NCI-H226 (cell line): ENCODE measurements around the gene SAMD14.

Source experiments
- DNase-seq: peaks from one replicate; pipeline ENCODE4 v3.0.0-alpha.2; 2015

The SAMD14 gene

DNA sequence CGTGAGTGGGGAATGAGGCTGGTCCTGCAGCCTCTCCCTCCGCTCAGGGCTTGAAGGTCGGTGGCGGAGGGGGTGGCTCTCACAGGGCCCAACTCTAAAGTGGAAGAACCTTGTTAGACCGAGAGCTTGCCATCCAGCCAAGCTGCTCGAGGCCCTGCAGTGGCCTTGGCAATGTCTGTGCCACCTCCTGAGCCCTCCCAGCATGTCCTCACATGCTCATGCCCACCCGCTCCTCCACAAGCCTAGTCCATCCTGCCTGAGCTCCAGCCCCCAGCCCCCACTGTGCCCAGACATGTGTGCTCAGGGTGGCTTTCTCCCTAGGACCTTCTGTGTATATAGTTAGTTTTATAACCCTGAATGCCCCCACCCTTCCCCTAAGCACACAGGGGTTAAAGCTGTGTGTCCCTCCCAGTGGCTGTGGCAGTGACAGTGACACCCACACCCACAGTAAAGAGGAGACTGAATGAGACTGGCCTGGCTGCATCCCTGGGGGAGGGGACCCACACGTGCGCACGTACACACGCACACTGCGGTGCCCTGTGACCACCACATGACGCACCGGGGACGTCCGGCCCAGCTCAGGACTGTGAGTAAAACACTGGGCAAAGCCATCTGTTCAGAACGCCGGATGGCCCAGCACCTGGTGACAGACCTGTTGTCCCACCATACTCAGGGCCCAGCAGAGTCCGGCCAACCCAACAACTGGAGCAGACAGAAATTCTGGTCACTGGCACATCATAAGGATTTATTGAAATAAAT, 19.2 kb downstream of the SAMD14 start:
- DNase-seq, result no peak

DNA sequence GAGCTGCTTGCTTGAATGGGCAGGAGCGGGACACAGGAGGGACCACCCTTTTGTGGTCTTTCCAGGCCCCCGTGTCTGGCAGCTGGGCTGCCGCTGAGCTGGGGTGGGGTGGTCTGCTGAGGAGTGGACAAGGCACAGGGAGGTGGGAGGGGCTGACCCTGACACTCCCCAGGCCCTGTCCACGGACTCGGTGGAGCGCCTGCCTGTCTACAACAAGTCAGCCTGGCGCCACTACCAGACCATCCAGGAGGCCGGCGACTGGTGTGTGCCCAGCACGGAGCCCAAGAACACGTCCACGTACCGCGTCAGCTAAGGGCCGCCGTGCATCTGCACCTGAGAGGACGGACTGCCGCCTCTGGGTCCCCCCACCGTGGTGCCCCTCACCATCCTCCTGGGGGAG, 20.2 kb downstream of the SAMD14 start:
- no peak for DNase-seq

DNA sequence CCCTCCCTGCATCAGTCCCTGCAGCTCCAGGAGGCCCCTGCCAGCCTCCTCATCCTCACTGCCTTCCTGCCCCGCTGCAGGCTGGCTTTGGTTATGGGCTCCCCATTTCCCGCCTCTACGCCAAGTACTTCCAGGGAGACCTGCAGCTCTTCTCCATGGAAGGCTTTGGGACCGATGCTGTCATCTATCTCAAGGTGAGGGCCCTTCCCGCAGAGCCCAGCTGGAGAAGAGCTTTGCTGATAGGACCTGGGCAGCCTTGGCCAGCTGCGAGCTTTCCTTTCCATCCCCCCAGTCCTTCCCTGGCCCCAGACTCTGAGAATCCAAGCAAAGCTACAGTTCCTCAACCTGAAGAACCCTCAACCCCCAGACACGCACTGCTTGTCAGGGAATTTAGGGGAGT, 20.8 kb downstream of the SAMD14 start:
- no peak for DNase-seq

DNA sequence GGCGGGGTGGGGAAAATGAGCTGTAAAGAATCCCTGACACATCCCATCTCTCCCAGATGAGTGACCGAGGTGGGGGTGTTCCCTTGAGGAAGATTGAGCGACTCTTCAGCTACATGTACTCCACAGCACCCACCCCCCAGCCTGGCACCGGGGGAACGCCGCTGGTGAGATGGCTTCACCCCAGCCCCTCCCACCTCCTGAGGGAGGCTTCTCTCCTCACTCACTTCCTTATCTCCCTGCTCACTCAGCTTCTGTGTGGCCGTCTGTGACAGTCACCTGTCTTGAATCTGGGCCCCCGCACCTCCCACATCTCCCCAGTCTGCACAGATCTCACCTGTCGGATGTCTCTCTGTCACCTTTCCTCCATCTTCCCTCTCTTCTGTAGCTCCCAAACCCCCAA, 21.4 kb downstream of the SAMD14 start:
- DNase-seq, result no peak

DNA sequence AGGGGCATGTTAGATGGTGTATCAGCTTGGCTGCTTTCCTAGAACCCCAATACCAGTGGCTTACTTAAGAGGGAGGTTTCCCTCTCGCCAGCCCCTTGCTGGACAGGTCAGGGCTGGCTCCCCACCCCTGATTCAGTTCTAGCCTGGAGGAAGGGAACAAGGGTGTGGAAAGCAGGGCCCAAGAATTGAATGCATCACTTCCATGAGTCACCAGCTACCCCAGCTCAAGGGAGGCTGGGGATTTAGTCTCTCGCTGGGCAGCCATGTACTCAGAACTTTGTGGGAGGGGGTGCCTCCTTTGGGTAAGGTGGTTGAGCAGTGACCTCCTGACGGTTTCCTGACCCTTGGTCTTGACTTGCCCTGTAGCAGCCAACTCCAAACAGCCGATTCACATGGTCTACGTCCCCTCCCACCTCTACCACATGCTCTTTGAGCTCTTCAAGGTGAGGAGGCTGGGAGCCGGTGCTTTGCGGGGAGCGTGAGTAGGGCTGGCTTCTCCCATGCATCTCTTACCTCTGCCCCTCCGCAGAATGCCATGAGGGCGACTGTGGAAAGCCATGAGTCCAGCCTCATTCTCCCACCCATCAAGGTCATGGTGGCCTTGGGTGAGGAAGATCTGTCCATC, 22.1 kb downstream of the SAMD14 start:
- peak; percentile 67 for DNase-seq

DNA sequence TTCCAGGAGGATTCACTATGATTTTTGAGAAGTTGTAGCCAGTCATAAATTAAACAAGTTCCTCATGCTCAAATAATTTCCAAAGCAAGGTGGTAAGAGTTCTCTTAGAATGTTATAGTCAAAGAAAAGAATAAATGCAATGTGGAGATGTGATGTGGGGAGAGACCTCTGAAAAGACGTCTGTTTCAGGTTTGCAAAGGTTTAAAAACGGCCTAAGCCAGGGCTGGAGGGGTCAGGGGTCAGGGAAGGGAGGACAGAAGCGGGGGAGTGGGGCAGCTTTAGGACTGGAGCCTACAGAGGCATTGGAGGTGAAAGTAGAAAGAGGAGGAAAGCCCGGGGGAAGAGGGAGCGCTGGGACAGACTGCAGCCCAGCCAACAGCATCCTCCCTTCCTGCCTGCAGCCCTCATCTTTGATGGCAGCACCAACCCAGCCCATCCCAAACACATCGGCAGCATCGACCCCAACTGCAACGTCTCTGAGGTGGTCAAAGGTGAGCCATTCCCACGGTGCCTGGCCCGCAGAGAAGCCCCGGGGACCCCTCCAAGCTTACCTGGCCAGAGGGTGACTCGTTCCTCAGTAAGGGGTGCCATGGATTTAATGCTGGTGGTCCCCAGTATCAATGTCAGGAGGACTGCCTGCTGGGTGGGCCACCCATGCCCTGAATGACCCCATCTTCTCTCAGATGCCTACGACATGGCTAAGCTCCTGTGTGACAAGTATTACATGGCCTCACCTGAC, 23.4 kb downstream of the SAMD14 start:
- no peak for DNase-seq

DNA sequence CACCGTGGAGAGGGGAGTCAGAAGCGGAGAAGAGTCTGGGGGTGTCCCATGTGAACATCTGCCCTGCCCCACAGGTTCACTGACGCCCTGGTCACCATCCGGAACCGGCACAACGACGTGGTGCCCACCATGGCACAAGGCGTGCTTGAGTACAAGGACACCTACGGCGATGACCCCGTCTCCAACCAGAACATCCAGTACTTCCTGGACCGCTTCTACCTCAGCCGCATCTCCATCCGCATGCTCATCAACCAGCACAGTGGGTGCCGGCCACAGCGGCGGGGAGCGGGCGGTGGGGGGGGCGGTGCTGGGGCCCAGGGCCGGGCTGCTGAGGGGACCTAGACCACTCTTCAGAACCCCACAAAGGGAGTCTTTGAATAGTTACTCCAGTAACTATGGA, 24.1 kb downstream of the SAMD14 start:
- no peak for DNase-seq

DNA sequence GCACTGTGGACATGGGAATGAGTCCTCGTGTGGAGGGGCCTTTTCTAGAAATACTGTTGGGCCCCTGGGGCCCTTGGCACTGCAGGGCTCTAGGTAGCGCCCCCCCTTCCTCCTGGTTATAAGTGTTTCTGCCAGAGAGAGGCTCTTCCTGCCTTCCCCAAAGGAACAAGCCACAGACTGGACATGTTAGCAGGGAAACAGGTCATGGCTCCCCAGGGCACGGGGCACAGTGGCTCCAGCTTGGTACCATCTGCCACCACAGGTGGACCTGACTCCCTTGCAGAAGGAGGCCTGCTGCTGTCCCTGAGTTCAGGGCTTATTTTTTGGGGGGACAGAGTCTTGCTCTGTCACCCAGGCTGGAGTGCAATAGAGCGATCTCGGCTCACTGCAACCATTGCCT, 26.0 kb downstream of the SAMD14 start:
- DNase-seq, result no peak

DNA sequence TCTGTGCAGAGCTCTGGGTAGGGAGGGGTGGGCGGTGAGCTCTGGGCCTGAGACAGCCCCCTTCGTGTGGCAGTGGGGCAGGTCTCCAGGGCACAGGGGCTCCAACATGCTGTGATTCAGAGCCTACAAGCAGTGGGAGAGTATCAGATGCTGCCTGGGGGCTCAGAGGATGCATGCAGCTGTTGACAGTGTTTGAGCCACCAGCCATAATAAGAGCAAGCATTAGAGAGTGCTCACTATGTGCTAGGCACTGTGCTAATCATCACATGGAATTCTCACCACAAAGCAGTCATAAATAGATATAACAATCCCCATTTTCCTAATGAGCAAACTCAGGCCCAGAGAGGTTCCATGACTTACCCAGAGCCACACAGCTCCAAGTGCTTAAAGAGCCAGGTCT, 26.7 kb downstream of the SAMD14 start:
- DNase-seq, result no peak

DNA sequence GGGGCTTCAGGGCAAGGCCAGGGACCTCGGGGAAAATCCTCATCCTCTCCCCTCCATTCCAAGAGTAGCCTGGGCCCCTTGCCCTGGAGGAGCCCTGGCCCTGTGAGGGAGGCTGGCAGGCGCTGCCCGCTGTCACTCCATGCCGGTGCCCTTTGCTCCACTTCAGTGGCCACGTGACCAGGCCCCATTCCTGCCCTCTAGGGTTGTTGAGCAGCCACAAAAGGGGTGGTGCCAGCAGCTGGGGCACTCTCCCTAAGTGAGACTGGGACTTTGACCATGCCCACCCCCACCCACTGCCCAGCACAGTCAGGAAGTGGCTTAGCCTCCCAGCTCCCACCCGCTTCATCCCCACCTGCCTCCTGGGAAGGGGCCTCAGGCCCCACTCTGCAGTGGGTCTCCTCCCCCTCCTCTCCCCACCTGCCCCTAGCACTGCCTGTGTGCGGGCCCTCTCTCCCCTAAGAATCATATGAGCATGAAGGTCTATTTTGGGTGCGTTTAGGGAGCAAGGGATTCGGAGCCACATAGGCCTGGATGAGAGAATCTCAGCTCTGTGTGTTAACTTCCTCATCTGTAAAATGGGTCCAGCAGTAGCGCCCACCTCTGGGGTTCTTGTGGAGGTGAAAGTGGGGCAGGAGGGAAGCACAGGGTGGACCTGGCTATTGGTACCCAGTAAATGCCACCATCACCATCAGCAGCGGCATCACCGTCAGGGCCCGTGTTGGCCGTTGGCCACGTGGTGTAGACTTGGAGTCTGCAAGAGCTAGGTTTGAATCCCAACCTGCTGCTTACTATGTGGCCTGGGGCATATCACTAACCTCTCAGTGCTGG, 27.6 kb downstream of the SAMD14 start:
- DNase-seq, result no peak

DNA sequence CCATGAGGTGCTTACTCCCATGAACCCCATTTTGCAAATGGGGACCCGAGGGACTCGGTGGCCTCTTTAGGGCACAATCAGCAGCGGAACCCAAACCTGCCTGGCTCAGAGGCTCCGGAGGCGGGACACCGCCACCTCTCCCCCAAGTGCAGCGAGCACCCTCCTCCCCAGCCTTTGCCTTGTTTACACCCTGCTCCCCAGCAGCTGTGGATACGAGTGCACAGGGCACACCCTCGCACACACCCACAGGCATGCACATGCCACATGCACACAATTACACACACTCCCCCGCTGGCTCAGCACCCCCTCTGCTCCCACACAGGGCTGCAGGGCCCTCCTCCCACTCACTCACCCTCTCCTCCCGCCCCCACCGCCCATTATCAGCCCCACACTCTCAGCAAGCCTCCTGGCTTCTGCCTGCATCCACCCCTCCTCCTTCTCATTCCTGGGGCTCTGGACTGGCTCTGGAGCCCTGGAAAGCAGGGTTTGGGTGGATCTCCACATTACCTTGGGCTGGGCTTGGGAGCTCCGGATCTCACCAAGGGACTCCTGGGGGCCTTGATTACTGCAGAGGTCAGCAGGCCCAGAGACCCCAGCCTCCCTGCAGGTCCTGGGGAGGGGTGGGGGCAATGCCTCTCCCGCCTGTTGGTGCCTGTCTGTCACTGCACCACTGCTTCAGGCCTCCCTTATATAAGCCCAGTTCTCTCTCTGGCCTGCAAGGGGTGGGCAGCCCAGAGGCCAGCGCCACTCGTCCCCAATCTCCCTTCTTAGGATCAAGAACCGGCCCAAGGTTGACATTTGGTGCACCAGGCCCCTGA, 28.4 kb downstream of the SAMD14 start:
- peak; percentile 50 for DNase-seq

DNA sequence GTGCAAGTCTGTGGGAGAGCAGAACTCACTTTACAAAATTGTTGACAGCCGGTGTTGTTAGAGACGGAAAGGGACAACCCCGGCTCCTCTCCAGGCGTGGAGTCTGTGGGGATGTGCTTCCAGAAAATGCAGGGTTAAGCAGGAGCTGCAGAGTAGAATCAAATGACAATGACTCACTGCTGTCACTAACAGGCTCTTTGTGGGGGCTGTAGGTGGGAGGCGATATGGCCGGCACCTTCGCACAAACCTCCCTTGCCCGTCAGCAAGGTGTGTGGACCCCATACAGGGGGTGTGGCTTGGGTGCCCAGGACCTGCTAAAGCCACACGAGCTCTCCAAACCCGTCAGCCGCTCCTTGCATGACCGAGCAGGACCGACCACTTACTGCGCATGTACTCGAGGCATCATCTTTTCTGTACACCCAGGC, 29.0 kb downstream of the SAMD14 start:
- DNase-seq, result no peak

DNA sequence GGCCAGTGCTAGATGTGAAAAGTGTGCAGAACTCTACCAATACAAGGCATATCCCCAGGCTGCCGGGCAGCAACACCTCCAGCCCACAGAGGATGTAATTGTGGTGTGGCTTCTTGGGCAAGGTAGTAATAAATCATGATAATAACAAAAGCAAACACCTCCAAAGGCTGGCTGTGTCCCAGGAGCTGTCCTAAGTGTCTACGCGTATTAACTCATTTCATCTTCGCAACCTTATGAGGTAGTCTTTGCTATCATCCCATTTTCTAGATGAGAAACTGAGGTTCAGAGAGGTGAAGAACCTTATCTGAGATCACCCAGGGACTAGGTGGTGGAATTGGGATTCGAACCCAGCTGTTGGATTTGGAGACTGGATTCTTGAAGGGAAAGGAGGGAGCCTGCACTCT, 29.5 kb downstream of the SAMD14 start:
- no peak for DNase-seq

DNA sequence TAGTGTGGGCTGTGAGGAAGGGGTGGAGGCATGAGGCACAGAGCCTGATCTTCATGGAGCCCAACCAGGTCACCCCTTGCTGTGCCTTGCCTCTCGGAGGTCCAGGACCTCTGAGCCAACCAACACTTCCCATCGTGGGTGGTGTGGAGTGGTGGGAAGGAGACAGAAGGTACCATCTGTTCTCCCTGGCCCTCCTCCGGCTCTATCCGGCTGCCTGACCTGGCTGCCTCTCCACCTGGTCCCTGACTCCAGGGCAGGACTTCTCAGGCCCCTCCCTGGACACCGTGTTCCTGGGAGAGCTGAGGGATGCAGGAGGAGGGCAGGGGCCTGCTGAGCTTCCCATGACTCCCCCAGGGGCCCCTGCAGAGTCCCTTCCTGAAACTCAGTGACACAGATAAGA, 31.0 kb downstream of the SAMD14 start:
- no peak for DNase-seq

DNA sequence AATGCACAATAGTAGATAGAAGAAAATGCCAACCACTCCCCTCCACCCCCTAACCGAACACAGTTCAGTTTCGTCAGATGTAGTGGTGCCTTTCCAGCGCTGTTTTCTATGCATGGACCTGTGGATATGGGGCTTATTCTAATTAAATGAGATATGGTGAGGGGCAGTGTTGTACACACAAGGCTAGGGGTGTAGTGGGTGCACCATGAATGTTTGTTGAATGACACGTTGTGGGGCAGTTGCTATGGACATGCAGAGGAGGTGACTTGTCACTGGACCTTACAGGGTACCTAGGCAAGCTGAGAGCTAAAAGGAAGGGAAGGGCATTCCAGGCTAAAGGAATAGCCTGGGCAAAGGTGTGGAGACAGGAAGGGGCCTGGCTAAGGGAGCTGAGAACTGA, 31.4 kb downstream of the SAMD14 start:
- DNase-seq, result no peak

DNA sequence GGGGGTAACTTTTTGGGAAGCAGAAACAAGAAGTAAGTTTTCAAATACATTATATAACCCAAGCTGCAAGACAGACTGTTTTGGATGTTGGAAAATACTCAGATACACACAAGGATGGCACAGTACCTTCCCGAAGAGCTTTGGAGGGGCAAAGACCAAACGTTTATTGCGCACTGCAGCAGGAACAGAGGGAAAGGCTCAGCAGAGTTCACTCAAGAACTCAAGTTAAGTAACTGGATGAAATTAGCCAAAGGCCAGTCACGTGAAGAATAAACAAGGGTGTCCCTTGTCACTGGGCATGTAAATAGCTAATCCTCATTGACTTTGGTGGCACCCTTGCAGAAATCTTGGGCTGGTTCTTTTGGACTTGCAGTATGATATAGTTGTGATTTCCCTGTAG, 32.0 kb downstream of the SAMD14 start:
- no peak for DNase-seq

DNA sequence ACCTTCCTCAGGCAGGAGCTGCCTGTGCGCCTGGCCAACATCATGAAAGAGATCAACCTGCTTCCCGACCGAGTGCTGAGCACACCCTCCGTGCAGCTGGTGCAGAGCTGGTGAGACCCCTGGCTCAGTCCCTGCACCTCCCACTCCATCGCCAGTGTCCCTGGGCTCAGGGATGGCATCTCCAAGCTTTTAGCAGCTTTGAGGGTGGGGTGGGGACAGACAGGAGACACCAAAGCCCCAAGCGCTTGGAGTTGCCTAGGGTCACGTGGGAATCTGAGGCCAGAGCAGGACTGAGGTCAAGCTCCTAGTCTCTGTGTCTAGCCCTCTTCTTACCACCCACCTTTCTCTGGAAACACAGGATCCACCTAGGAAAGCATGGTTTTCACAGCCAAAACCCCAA, 32.5 kb downstream of the SAMD14 start:
- no peak for DNase-seq

DNA sequence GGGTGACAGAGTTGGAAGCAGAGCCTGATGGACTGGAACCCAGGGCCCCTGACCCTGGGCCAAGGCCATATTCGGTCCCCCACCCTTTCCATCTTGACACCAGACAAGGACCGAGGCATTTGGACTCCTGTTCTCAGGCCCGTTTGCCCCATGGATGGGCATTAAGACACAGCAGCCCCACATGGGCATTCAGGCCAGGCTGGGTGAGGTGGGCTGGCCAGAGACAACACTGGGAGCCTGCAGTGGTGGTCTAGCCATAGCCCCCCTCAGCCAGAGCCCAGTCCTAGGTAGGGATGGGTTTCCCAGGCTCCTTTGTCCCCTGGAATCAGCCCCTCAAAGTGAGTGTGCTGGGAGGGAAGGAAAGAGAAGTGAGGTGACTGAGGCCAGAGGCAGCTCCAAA, 33.2 kb downstream of the SAMD14 start:
- no peak for DNase-seq

DNA sequence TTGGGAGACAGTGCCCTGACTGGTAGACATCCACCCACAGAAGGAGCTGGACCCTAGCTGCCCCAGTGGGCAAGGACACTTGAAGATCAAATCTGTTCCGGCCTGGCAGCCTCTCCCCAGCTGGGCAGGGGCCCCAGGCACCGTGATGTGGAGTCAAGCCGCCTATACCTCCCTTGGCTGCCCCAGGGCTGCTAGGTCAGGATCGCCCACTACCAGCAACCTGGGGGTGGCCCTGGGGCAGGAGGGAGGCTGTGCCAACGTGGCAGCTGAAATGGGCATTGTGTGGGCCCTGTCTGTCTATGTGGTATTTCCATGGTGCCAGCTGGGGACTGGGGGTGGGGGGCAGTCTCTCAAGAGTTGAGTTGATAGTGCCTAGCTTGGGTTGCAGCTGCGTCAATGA, 33.9 kb downstream of the SAMD14 start:
- no peak for DNase-seq

DNA sequence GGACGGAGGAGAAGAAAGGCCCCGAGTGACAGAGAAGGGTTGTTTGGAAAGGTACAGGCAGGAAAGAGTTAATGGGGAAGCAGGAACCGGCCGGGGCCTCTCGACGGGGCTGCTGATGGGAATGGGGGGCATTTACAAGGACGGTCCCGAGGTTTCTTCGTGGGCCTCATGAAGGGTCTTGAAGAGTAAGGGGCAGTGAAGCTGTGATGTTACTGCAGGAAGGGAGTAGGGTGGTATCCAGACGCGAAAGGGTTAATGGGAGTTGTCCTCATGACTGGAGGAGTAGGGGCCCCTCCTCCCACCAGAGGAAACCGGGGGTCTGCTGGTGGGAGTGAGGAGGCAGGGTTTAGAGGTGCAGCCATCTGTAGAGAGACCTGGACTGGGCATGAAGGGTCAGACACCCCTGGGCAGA, 34.3 kb downstream of the SAMD14 start:
- DNase-seq, result no peak

DNA sequence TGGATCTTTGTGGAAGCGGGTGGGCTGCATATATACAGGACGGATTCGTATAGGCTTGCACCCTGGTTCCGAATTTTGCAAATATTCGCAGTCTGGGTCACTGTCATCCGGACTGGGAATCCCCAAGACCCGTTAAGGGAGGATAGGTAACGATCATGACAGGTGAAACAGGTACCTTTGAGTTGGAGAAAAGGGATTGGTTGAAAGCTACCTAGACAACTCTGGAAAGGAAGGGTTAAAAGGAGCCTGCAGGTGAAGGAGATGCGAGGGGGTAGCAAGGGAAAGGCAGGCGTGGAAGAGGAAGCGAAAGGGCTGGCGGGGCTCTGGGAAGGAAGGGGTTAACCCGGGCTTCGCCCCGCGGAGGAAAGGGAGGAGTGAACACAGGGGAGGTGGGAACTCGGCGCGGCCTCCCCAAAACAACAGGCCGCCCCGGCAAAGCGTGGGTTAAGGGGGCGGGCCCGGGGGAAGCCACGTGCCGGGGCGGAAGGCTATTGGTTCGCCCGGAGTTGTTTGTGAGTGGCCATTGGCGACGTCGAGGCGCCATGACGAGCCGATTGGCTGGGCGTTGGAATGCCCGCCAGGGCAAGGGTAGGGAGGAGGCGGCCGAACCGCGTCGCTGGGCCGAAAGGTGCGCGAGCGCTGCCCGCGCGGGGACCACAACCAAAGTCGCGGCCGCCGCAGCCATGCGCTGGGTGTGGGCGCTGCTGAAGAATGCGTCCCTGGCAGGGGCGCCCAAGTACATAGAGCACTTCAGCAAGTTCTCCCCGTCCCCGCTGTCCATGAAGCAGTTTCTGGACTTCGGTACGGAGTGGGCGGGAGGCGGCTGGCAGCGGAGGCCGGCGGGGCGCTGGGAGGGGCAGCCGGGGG, 35.0 kb downstream of the SAMD14 start, which contains the start of gene PDK2:
Gene PDK2, plus strand, starts transcription at position 599 of the 867 bp plus-strand sequence. Its CDS starts 85 bp downstream, at position 684.
- DNase-seq, result peak; percentile 94
